Testis (tissue), 3 donors: Measurements from ENCODE around the gene TMEM9B. TPM values are rescaled to one million over a fixed set of nuclear protein-coding genes. Genes with fewer than 3 reads are reported as not detected.

Experiments used
- DNase-seq: peaks from one replicate; pipeline ENCODE4 v3.0.0-alpha.2; 2019
- H3K27ac ChIP-seq, 2 donors: fragments of 200-600 bp; sonication (generic); one replicate each; pipeline ENCODE4 v1.5.1; 2019
- H3K27me3 ChIP-seq: fragments of 200-600 bp; sonication (generic); one replicate; pipeline ENCODE4 v1.5.1; 2019
- H3K36me3 ChIP-seq: fragments of 200-600 bp; sonication (generic); one replicate; pipeline ENCODE4 v1.5.1; 2017; ENCODE audit warnings: low read depth; ENCODE audit errors: missing control alignments
- H3K4me1 ChIP-seq: fragments of 200-600 bp; sonication (generic); one replicate; pipeline ENCODE4 v1.5.1; 2019
- H3K4me3 ChIP-seq, 2 donors: fragments of 200-600 bp; sonication (generic); one replicate each; pipeline ENCODE4 v1.5.1; 2017 to 2019
- H3K9me3 ChIP-seq: fragments of 200-600 bp; sonication (generic); one replicate; pipeline ENCODE4 v1.5.1; 2017
- CTCF ChIP-seq, 3 experiments: fragments of 450-650 bp in 2 of 3; fragments of 200-600 bp in 1 of 3; sonication (generic) in 1 of 3; IDR thresholded peaks; one replicate each; pipeline ENCODE4 v1.5.1; 2016 to 2019; ENCODE audit warnings: antibody characterized with exemption in 3 of 3, mild to moderate bottlenecking in 2 of 3, moderate library complexity in 1 of 3
- POLR2A ChIP-seq: fragments of 450-650 bp; IDR thresholded peaks from one replicate; pipeline ENCODE4 v1.6.1; 2017; ENCODE audit warnings: antibody characterized with exemption, mild to moderate bottlenecking, moderate library complexity
- WGBS, 2 donors: methylation state at CpG; one replicate each; pipeline ENCODE4 v1.1.5; 2018; 5-methylcytosine and 5-hydroxymethylcytosine counted together
- intact Hi-C: fragments of 100-400 bp; cut with DNase I; formaldehyde crosslinking; loops from one replicate; pipeline ENCODE4 v1.15.1; 2023; ENCODE audit warnings: low total_unique reads
- polyA plus RNA-seq: library from polyadenylated mRNA; stranded (reverse); fragments of 350-450 nt; fragmentation: Illumina TruSeq; extraction: RNeasy Lipid Tissue Mini Kit (QIAGEN cat#74804); gene quantifications from one replicate; pipeline ENCODE4 v1.2.3, GENCODE V29; 2014; ENCODE audit warnings: low read depth, low replicate concordance; ENCODE audit not compliant: insufficient read depth
- total RNA-seq, 2 donors: library from RNA; depleted of rRNA; stranded (reverse); fragments of >200 nt; gene quantifications; one replicate each; pipeline ENCODE4 v1.2.3, GENCODE V29; 2016

Gene TMEM9B
- total and polyA plus RNA-seq, 3 donors from 2014 or later, result 43.3 to 55.0 (median 43.5) TPM

DNA sequence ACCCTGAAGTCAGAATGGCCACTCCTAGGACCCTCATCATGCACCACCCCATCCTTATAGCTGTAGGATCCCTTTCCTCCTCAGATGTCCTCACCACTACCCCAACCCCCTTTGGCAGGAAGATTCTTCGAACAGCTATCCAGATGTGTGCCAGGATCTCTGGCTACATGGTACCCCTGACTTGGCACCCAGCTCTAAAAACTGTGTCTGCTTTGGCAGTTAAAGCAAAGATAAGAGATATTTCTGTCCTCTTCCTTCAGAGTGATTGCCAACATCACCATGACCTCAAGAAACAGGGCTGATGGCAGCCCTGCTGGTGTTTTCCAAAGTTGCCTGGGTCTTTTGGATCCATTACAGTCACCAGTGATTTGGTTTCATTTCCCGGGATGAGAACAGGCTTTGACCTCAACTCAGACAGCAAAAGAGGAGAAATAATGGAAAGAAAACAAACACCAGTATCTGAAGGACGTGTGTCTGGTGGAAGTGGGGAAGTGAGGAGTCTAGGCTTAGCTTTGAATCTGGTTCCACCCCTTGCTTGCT is 43.8 kb upstream of the TMEM9B start:
- no peaks in the 10 kb centered on the region for H3K9me3 ChIP-seq
- intact Hi-C loops, result no loop called here
- TF ChIP-seq CTCF (IDR thresholded peaks at IDR 0.05) (no peak), POLR2A (no peak)
- H3K27me3 ChIP-seq, result no peaks in the 10 kb centered on the region
- peaks cover 3% of the 10 kb centered on the region for H3K4me1 ChIP-seq
- no peaks in the 10 kb centered on the region for H3K36me3 ChIP-seq
- DNase-seq, result no peak
- H3K27ac ChIP-seq, result no peak overlapping the region
- 75 to 76% methylated on average over 3 of the region's 3 CpGs for WGBS, 2 donors
- H3K4me3 ChIP-seq, result no peak overlapping the region

GRCh38 chr11:9005087-9005486 is 40.8 kb upstream of the TMEM9B start:
- TF ChIP-seq POLR2A, result no peak
- TF ChIP-seq CTCF (IDR thresholded peaks at IDR 0.05), result no peak
- intact Hi-C loops, result no loop called here
- Histone ChIP-seq H3K27ac (no peak overlapping the region), H3K4me1 (peaks cover 7% of the 10 kb centered on the region), H3K27me3 (no peaks in the 10 kb centered on the region), H3K4me3 (no peak overlapping the region), H3K9me3 (no peaks in the 10 kb centered on the region), H3K36me3 (no peaks in the 10 kb centered on the region)
- no peak for DNase-seq
- WGBS, 2 donors, result 38 to 51% methylated on average over 4 of the region's 4 CpGs

GRCh38 chr11:9004183-9004926 is 40.1 kb upstream of the TMEM9B start:
- peak; percentile 22 for DNase-seq
- intact Hi-C loops, result no loop called here
- no peak for TF ChIP-seq POLR2A
- no peak for TF ChIP-seq CTCF (IDR thresholded peaks at IDR 0.05)
- H3K4me3 ChIP-seq, result peak overlapping the region; percentile 53 to 57
- no peaks in the 10 kb centered on the region for H3K36me3 ChIP-seq
- H3K27ac ChIP-seq, result no peak overlapping the region
- H3K27me3 ChIP-seq, result no peaks in the 10 kb centered on the region
- 14 to 27% methylated on average over 10 to 35 of the region's 69 CpGs for WGBS, 2 donors
- peaks cover 7% of the 10 kb centered on the region for H3K4me1 ChIP-seq
- H3K9me3 ChIP-seq, result no peaks in the 10 kb centered on the region

DNA sequence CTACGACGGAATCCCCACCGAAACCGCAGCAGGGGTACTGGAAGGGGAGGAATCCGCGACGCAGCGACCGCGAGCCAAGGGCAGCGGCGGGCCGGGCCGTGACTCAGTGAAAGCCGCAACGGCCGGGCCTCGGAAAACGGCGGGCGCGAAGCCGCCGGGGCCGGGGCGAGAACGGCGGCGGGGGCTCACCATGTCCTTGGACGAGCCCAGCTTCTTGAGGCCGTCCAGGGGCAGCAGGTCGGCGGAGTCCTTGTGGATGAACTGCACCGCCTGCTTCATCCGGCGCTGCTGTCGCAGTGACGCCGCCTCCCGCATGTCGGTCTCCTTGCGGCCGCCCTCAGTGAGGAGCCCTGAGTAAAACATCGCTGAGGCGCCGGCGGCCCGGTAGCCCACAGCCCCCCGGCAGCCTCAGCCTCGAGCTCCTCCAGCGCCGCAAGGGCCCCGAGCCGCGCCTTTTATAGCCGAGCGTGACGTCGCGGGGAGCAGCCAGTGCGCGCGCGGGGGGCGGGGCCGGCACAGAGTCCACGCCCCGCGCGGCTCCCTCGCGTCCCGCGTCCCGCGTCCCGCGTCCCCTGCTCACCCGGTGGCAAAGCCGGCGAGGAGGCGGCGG is 39.4 kb upstream of the TMEM9B start, which contains the start of gene NRIP3:
Gene NRIP3, minus strand, starts transcription at position 429 of the 610 bp plus-strand sequence. Its CDS starts 66 bp downstream, at position 363.
- DNase-seq, result peak; percentile 86
- Histone ChIP-seq H3K4me1 (peaks cover 7% of the 10 kb centered on the region), H3K4me3 (peak within 1 kb of the TSS; percentile 53 to 57), H3K36me3 (no peaks in the 10 kb centered on the region), H3K9me3 (no peaks in the 10 kb centered on the region), H3K27me3 (no peaks in the 10 kb centered on the region), H3K27ac (no peak within 1 kb of the TSS)
- 0 to 1% methylated on average over 9 to 42 of the region's 83 CpGs for WGBS, 2 donors
- TF ChIP-seq POLR2A, result peak; percentile 31
- TF ChIP-seq CTCF (IDR thresholded peaks at IDR 0.05), result no peak
- intact Hi-C loops, result no loop called here
